PC-9 (cell line): ENCODE data around the gene AP2A1. TPM values are rescaled to one million over a fixed set of nuclear protein-coding genes. Genes with fewer than 3 reads are reported as not detected.

ENCODE experiments used
- BruUV-seq: library from RNA; stranded (reverse); fragments of 400-500 nt; replicated peaks from 2 replicates; lab custom pipeline; 2021; lab: Mats Ljungman, UMichigan
- CTCF ChIA-PET: fragments of 300-600 bp; sonication (Branson Sonifier 250); formaldehyde crosslinking; loops from one replicate; lab custom pipeline; 2022; ENCODE audit warnings: antibody characterized with exemption; lab: Charles Lee
- POLR2A ChIA-PET: fragments of 300-600 bp; sonication (Branson Sonifier 250); formaldehyde crosslinking; loops from one replicate; lab custom pipeline; 2022; ENCODE audit warnings: antibody characterized with exemption; ENCODE audit not compliant: unreplicated experiment; lab: Charles Lee
- DNase-seq, 2 experiments: peaks; one replicate each; pipeline versions ENCODE4 v3.0.0 to v3.0.0-alpha.2; 2015 to 2022; ENCODE audit warnings: mixed read lengths in 1 of 2
- H2AFZ ChIP-seq: fragments of 200-600 bp; sonication (generic); 2 replicates; pipeline ENCODE4 v1.8.1; 2017; ENCODE audit warnings: antibody characterized with exemption
- H3F3A ChIP-seq: fragments of 200-600 bp; sonication (generic); 2 replicates; pipeline ENCODE4 v1.8.1; 2017; ENCODE audit warnings: antibody characterized with exemption, mild to moderate bottlenecking, low read depth; ENCODE audit not compliant: insufficient read depth
- H3K27ac ChIP-seq: fragments of 200-600 bp; sonication (generic); 2 replicates; pipeline ENCODE4 v1.6.1; 2016; ENCODE audit warnings: mixed run types
- H3K27me3 ChIP-seq: fragments of 200-600 bp; sonication (generic); 2 replicates; pipeline ENCODE4 v1.6.1; 2016; ENCODE audit warnings: low read depth, mixed run types; ENCODE audit not compliant: insufficient read depth
- H3K36me3 ChIP-seq: fragments of 200-600 bp; sonication (generic); 2 replicates; pipeline ENCODE4 v1.6.1; 2016; ENCODE audit warnings: low read depth, mixed run types
- H3K4me1 ChIP-seq: fragments of 200-600 bp; sonication (generic); replicated peaks from 2 replicates; pipeline ENCODE4 v1.6.1; 2016; ENCODE audit warnings: mixed run types; ENCODE audit not compliant: insufficient read depth
- H3K4me2 ChIP-seq: fragments of 200-600 bp; sonication (generic); 2 replicates; pipeline ENCODE4 v1.6.1; 2017; ENCODE audit warnings: mixed run types
- H3K4me3 ChIP-seq: fragments of 200-600 bp; sonication (generic); 2 replicates; pipeline ENCODE4 v1.6.1; 2016; ENCODE audit warnings: mixed run types
- H3K79me2 ChIP-seq: fragments of 200-600 bp; sonication (generic); 2 replicates; pipeline ENCODE4 v1.6.1; 2017; ENCODE audit warnings: low read depth, mixed run types
- H3K9me2 ChIP-seq: fragments of 200-600 bp; sonication (generic); 2 replicates; pipeline ENCODE4 v1.8.1; 2017; ENCODE audit warnings: mild to moderate bottlenecking; ENCODE audit not compliant: insufficient read depth
- H3K9me3 ChIP-seq: fragments of 200-600 bp; sonication (generic); 2 replicates; pipeline ENCODE4 v1.8.1; 2016; ENCODE audit warnings: low read depth; ENCODE audit not compliant: insufficient read depth
- H4K20me1 ChIP-seq: fragments of 200-600 bp; sonication (generic); 2 replicates; pipeline ENCODE4 v1.8.1; 2017; ENCODE audit not compliant: insufficient read depth
- CTCF ChIP-seq: fragments of 200-600 bp; sonication (generic); conservative IDR thresholded peaks from 2 replicates; pipeline ENCODE4 v1.6.1; 2017; ENCODE audit warnings: mixed run types, antibody characterized with exemption, mild to moderate bottlenecking, moderate library complexity
- EZH2 ChIP-seq: fragments of 200-600 bp; sonication (generic); IDR thresholded peaks from 2 replicates; pipeline ENCODE4 v1.8.0; 2017; ENCODE audit warnings: antibody characterized with exemption, low read depth
- intact Hi-C: fragments of 100-400 bp; cut with micrococcal nuclease; formaldehyde crosslinking; loops from one replicate; pipeline ENCODE4 v1.10.0; 2022; ENCODE audit not compliant: unreplicated experiment
- total RNA-seq: library from RNA; stranded (reverse); gene quantifications from 2 replicates; pipeline ENCODE4 v1.2.3, GENCODE V29; 2021

Gene AP2A1
- total RNA-seq, 1 experiment from 2014 or later, result 91.8 TPM

DNA sequence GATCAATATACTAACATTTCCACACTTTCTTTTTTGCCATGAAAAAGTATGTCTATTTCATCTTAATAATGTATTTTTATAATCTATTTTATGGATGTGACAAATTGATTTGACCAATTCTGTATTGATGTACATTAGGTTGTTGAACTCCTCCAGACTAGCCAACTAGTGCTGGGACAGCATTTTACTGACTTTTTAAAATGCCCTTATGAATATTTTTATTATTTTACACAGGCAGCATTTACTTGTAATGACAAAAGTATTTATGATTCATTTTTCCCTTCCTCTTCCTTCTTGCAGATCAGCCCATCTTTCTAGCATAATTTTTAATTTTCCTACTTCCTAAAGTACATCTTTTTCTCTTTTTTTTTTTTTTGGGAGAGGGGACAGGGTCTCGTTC lies 47.2 kb downstream of the AP2A1 start:
- intact Hi-C loops, result no loop called here
- Histone ChIP-seq H3K27me3 (no peaks in the 10 kb centered on the region), H3K4me2 (peak overlapping the region; percentile 86), H3K9me3 (no peaks in the 10 kb centered on the region), H3K9me2 (no peaks in the 10 kb centered on the region), H3K79me2 (peaks cover 9% of the 10 kb centered on the region), H3K4me1 (peaks cover 24% of the 10 kb centered on the region), H3K4me3 (peak overlapping the region; percentile 74; the same call in 1 of the 2 replicates), H3K27ac (no peak overlapping the region), H4K20me1 (no peaks in the 10 kb centered on the region), H3K36me3 (no peaks in the 10 kb centered on the region), H3F3A (peaks cover 32% of the 10 kb centered on the region), H2AFZ (no peak overlapping the region)
- DNase-seq, result no peak
- ChIA-PET CTCF (no interaction called here), POLR2A (no interaction called here)
- no TSS peak for BruUV-seq
- no peak for TF ChIP-seq EZH2
- TF ChIP-seq CTCF, result no peak

DNA sequence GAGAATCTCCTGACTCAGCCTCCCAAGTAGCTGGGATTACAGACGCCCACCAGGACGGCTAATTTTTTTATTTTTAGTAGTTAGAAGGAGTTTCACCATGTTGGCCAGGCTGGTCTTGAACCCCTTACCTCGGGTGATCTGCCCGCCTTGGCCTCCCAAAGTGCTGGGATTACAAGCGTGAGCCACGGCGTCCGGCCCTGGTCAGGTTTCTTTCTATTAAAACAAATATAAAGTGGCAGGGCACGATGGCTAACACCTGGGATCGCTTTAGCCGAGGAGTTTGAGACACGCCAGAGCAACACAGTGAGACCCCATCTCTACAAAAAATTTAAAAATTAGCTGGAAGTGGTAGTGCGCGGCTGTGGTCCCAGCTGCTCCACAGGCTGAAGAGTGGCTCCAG lies 49.8 kb downstream of the AP2A1 start:
- no peaks in the 10 kb centered on the region for H3K27me3 ChIP-seq
- peak overlapping the region; percentile 84; the same call in 1 of the 2 replicates for H3K4me3 ChIP-seq
- intact Hi-C loops, result loop anchor here (5.0 kb wide), 1 partner anchor 51 kb away; the partner anchor contains the start of gene PNKP
- no peak for DNase-seq
- H3K36me3 ChIP-seq, result 0 out of 2 replicates have a peak, but pooled peaks cover 8% of the 10 kb centered on the region
- peaks cover 34% of the 10 kb centered on the region for H3K79me2 ChIP-seq
- H2AFZ ChIP-seq, result no peak overlapping the region
- no peaks in the 10 kb centered on the region for H4K20me1 ChIP-seq
- ChIA-PET CTCF (no interaction called here), POLR2A (no interaction called here)
- peaks cover 24% of the 10 kb centered on the region for H3K4me1 ChIP-seq
- no peaks in the 10 kb centered on the region for H3K9me2 ChIP-seq
- no peak for TF ChIP-seq CTCF
- H3K27ac ChIP-seq, result peak overlapping the region; percentile 45; the same call in 1 of the 2 replicates
- no peaks in the 10 kb centered on the region for H3K9me3 ChIP-seq
- peak overlapping the region; percentile 79 for H3K4me2 ChIP-seq
- BruUV-seq, result no TSS peak
- peaks cover 28% of the 10 kb centered on the region for H3F3A ChIP-seq

DNA sequence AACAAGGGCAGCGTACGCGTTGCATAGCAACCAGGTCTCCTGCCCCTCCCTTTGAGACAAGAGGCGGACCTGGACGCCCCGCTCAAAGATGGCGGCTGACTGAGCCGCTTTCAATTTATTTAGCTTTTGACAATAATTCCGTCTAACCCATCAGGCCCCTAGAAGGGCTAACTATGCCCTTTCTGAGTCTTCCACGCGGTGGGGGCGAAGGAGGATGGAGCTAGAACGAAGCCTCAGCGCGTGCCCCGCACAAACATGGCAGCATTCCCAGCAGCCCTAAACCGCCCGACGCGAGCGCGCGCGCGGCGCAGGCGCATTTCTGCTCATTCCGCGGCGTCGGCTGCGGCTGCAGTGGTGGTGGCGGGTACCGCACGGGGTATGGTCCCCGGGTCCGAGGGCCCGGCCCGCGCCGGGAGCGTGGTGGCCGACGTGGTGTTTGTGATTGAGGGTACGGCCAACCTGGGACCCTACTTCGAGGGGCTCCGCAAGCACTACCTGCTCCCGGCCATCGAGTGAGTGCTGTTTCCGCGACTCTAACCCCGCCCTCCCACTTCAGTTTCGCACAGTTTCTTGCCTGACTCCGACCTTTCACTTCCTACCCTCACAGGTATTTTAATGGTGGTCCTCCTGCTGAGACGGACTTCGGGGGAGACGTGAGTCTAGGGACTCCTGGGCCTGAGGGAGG lies 51.3 kb downstream of the AP2A1 start, which contains the start of gene MED25:
TSS of gene MED25 (plus strand) at position 326 of the 685 bp plus-strand sequence. CDS start at position 379, 53 bp downstream.
- Histone ChIP-seq H3K9me3 (no peaks in the 10 kb centered on the region), H3K4me2 (peak within 1 kb of the TSS; percentile 79), H3K36me3 (0 out of 2 replicates have a peak, but pooled peaks cover 8% of the 10 kb centered on the region), H2AFZ (peak within 1 kb of the TSS; percentile 85), H4K20me1 (no peaks in the 10 kb centered on the region), H3K9me2 (no peaks in the 10 kb centered on the region), H3K79me2 (peaks cover 38% of the 10 kb centered on the region), H3F3A (peaks cover 22% of the 10 kb centered on the region), H3K4me3 (peak within 1 kb of the TSS; percentile 84), H3K27me3 (no peaks in the 10 kb centered on the region), H3K4me1 (peaks cover 24% of the 10 kb centered on the region), H3K27ac (peak within 1 kb of the TSS; percentile 72)
- POLR2A ChIA-PET, result no interaction called here
- CTCF ChIA-PET, result no interaction called here
- intact Hi-C loops, result loop anchor here (1.0 to 5.0 kb wide), 2 partner anchors 32 to 49 kb away; partner anchors contain the start of gene PNKP
- no peak for TF ChIP-seq EZH2
- TF ChIP-seq CTCF, result no peak
- DNase-seq, result peak; percentile 69 to 89
- BruUV-seq, result no TSS peak
